ENCODE data around the gene PTPRCAP.

The PTPRCAP gene

DNA sequence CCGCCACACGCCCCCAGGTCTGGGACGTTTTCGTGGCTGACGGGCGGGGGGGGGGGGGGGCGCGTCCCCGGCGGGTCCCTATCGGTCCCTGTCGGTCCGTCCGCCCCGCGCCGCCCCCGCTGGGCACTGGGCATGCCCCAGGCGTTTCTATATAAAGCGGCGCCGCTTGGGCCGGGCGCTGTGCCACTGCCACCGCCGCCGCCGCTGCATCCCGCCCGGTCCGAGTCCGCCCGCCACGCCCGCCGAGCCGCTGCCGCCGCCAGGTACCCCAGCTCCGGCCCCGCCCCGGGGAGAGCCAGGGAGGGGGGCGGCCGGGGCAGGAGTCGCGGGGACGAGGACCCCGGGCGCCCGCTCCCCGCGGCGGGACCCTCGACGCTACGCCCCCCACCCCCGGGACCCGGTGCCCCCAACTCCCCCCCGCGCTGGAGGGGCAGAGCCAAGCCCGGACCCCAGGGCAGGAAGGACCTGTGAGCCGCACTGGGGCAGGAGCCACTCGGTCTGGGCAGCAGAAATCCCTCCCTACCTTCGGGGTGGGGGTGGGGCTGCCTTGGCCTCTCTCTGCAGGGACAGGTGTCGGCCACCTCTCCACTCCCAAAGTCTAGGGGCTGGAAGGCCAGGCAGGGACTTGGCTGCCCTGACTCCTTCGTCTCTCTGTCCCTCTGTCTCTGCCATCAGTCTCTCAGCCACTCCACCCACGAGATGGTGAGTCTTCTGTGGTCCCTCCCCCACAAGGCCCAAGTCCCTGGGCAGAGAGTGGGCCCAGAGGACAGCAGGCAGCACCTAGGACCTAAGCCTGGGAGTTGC is 21.8 kb downstream of the PTPRCAP start, which contains the start of gene CARNS1:
Gene CARNS1 (plus strand): TSS at position 178 of the 804 bp plus-strand sequence. CDS start 522 bp downstream, at position 700.
- peaks cover 88% of the 10 kb centered on the region for H3K4me1 ChIP-seq (ENCODE audit: control insufficient read depth, insufficient read depth, low read length, poor library complexity, severe bottlenecking)
- peak within 1 kb of the TSS; percentile 78 for H3K27ac ChIP-seq (ENCODE audit: insufficient read depth, low read length, poor library complexity, severe bottlenecking)
- peak within 1 kb of the TSS; percentile 26 for H3K4me3 ChIP-seq (ENCODE audit: insufficient read depth, low read depth, low read length, poor library complexity, severe bottlenecking)
- no peaks in the 10 kb centered on the region for H3K36me3 ChIP-seq (ENCODE audit: control insufficient read depth, insufficient read depth, low read length)
- no peak for DNase-seq
- H3K27me3 ChIP-seq (replicated peaks; ENCODE audit: control insufficient read depth, insufficient read depth, low read length, poor library complexity, severe bottlenecking), result no peaks in the 10 kb centered on the region
- H3K9me3 ChIP-seq (ENCODE audit: control insufficient read depth, low read length), result no peaks in the 10 kb centered on the region

DNA sequence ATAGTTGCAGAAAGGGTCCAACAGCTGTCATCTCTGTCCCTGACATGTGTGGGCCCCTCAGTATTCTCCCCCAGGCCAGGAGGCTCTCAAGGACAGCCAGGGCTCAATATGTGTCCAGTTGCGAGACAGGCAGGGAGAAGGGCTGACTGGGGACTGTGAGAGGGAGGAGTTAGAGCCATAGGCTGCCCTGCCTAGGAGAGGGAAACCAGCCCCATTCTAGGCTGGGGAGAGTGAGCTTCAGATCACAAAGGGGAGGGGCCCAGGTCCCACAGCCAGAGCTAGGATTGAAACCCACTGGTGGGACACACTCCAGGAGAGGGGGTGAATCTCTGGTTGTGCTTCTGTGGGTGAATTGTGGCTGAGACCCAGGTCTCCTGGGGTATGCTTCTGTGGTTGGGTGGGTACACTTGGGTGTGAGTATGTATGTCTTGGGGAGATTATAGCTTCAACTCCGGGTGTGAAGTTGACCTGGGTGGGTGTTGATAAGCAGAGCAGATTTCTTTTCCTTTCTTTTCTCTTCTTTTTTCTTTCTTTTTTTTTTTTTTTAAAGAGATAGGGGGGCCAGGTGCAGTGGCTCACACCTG is 24.1 kb downstream of the PTPRCAP start:
- Histone ChIP-seq H3K27me3 (replicated peaks; ENCODE audit: control insufficient read depth, insufficient read depth, low read length, poor library complexity, severe bottlenecking) (no peaks in the 10 kb centered on the region), H3K4me1 (ENCODE audit: control insufficient read depth, insufficient read depth, low read length, poor library complexity, severe bottlenecking) (peaks cover 90% of the 10 kb centered on the region), H3K36me3 (ENCODE audit: control insufficient read depth, insufficient read depth, low read length) (no peaks in the 10 kb centered on the region), H3K4me3 (ENCODE audit: insufficient read depth, low read depth, low read length, poor library complexity, severe bottlenecking) (no peak overlapping the region), H3K9me3 (ENCODE audit: control insufficient read depth, low read length) (no peaks in the 10 kb centered on the region), H3K27ac (ENCODE audit: insufficient read depth, low read length, poor library complexity, severe bottlenecking) (no peak overlapping the region)
- DNase-seq, result no peak

DNA sequence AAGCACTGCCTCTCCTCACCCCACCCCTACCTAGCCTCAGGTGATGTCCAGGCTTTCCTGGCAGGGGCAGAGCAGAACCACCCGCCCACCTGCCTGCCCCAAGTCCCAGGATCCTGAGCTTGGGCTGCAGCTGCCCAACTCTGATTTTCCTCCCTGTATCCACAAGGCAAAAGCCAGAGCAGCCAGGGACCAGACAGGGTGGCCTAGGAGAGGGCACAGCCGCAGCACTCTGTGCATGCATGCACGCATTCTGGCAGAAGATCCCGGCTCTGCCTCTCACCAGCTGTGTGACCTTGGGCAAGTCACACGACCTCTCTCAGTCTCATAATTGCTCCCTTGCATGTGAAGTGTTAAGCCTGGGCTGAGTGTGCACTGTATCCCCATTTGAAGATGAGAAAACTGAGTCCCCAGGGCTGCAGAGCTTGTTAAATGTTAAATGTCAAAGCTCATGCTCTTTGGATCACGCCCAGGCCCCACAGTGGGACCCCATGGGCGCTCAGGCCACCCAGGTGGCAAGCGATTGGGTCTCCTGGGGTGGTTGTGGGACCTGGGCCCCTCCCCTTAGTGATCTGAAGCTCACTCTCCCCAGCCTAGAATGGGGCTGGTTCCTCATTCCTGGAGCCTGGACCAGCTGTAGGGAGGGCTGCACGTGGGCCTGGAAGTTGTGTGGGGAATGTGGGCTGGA is 24.8 kb downstream of the PTPRCAP start:
- no peaks in the 10 kb centered on the region for H3K36me3 ChIP-seq (ENCODE audit: control insufficient read depth, insufficient read depth, low read length)
- no peak overlapping the region for H3K27ac ChIP-seq (ENCODE audit: insufficient read depth, low read length, poor library complexity, severe bottlenecking)
- DNase-seq, result no peak
- H3K9me3 ChIP-seq (ENCODE audit: control insufficient read depth, low read length), result no peaks in the 10 kb centered on the region
- no peak overlapping the region for H3K4me3 ChIP-seq (ENCODE audit: insufficient read depth, low read depth, low read length, poor library complexity, severe bottlenecking)
- peaks cover 90% of the 10 kb centered on the region for H3K4me1 ChIP-seq (ENCODE audit: control insufficient read depth, insufficient read depth, low read length, poor library complexity, severe bottlenecking)
- H3K27me3 ChIP-seq (replicated peaks; ENCODE audit: control insufficient read depth, insufficient read depth, low read length, poor library complexity, severe bottlenecking), result no peaks in the 10 kb centered on the region

DNA sequence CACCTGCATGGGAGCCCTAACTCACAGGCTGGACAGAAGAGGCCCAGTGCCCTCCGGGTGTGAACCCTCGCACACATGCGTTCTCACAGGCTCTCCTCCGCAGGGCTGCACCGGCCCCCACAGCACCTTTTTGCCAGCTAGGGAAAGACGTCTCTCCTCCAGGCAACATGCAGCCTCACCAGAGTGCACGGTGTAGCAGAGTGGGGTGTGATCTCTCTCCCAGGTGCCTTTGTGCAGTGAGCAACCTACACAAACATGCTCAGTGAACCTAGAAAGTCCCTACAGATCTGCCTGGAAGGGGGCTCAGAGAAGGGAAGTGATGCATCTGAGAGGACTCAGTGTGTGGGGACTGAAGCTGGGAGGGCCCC is 25.7 kb downstream of the PTPRCAP start:
- DNase-seq, result no peak
- peaks cover 90% of the 10 kb centered on the region for H3K4me1 ChIP-seq (ENCODE audit: control insufficient read depth, insufficient read depth, low read length, poor library complexity, severe bottlenecking)
- H3K36me3 ChIP-seq (ENCODE audit: control insufficient read depth, insufficient read depth, low read length), result peaks cover 6% of the 10 kb centered on the region
- H3K9me3 ChIP-seq (ENCODE audit: control insufficient read depth, low read length), result no peaks in the 10 kb centered on the region
- H3K4me3 ChIP-seq (ENCODE audit: insufficient read depth, low read depth, low read length, poor library complexity, severe bottlenecking), result no peak overlapping the region
- no peak overlapping the region for H3K27ac ChIP-seq (ENCODE audit: insufficient read depth, low read length, poor library complexity, severe bottlenecking)
- H3K27me3 ChIP-seq (replicated peaks; ENCODE audit: control insufficient read depth, insufficient read depth, low read length, poor library complexity, severe bottlenecking), result no peaks in the 10 kb centered on the region

DNA sequence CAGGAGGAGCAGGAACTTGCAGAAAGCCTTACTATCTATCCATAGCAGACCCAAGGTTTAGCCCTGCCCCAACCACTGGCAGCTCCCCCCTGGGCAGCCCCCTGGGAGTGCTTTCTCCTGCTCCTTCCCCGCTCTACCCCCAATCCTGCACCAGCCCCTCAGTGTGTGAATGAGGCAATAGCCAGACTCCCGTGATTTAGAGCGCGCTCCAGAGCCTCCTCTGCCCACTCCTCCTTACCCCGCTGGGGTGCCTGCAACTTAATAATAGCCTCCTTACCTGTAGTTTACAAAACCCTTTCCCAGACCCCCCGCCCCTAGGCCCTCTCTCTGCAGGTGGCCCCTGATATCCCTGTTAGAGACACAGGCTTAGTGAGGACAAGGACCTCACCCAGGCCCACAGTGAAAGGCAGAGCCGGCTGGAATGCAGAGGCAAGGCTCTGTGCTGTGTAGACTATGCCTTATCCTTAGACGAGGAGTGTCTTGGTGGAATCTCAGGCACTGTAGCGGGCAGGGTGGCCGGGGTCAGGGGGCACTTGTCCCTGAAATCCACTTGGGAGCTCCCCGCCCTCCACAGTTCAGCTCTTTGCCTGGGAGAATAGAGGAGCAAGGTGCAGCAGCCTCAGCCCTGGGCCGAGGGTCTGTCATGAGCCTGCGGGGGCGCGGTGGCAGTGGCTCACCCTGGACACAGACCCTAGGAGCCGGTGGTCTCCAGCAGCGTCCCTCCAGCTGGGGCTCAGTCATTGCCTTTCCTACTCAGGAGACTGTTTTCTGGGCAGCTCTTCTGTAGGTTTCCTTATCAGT is 26.3 kb downstream of the PTPRCAP start:
- DNase-seq, result no peak
- H3K4me1 ChIP-seq (ENCODE audit: control insufficient read depth, insufficient read depth, low read length, poor library complexity, severe bottlenecking), result peaks cover 90% of the 10 kb centered on the region
- H3K27me3 ChIP-seq (replicated peaks; ENCODE audit: control insufficient read depth, insufficient read depth, low read length, poor library complexity, severe bottlenecking), result no peaks in the 10 kb centered on the region
- peak overlapping the region; percentile 85 for H3K27ac ChIP-seq (ENCODE audit: insufficient read depth, low read length, poor library complexity, severe bottlenecking)
- no peaks in the 10 kb centered on the region for H3K9me3 ChIP-seq (ENCODE audit: control insufficient read depth, low read length)
- no peak overlapping the region for H3K4me3 ChIP-seq (ENCODE audit: insufficient read depth, low read depth, low read length, poor library complexity, severe bottlenecking)
- peaks cover 9% of the 10 kb centered on the region for H3K36me3 ChIP-seq (ENCODE audit: control insufficient read depth, insufficient read depth, low read length)

DNA sequence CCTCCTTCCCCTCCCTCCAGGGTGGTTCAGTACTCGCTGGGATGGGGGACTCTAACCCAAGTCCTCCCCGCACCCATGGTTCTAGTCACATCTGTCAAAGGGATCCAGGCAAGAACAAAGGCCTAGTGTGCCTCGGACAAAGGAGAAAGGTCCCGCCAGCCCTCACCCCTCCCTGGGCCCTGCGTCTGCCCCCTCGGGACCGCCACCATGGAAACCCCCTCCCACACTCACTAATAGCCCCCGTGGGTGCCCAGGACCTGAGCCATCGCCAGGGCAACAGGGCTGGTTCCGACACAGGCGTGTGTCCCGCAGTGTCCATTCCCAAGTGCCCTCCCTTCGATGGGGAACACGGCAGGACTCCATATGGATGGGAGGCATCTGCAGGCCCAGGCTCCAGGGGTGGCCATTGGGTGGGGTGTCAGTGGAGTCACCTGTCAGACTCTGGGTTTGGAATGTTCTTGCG is 27.1 kb downstream of the PTPRCAP start:
- no peak for DNase-seq
- Histone ChIP-seq H3K27ac (ENCODE audit: insufficient read depth, low read length, poor library complexity, severe bottlenecking) (peak overlapping the region; percentile 85), H3K4me3 (ENCODE audit: insufficient read depth, low read depth, low read length, poor library complexity, severe bottlenecking) (peak overlapping the region; percentile 53), H3K4me1 (ENCODE audit: control insufficient read depth, insufficient read depth, low read length, poor library complexity, severe bottlenecking) (peaks cover 93% of the 10 kb centered on the region), H3K27me3 (replicated peaks; ENCODE audit: control insufficient read depth, insufficient read depth, low read length, poor library complexity, severe bottlenecking) (no peaks in the 10 kb centered on the region), H3K36me3 (ENCODE audit: control insufficient read depth, insufficient read depth, low read length) (peaks cover 17% of the 10 kb centered on the region), H3K9me3 (ENCODE audit: control insufficient read depth, low read length) (no peaks in the 10 kb centered on the region)

DNA sequence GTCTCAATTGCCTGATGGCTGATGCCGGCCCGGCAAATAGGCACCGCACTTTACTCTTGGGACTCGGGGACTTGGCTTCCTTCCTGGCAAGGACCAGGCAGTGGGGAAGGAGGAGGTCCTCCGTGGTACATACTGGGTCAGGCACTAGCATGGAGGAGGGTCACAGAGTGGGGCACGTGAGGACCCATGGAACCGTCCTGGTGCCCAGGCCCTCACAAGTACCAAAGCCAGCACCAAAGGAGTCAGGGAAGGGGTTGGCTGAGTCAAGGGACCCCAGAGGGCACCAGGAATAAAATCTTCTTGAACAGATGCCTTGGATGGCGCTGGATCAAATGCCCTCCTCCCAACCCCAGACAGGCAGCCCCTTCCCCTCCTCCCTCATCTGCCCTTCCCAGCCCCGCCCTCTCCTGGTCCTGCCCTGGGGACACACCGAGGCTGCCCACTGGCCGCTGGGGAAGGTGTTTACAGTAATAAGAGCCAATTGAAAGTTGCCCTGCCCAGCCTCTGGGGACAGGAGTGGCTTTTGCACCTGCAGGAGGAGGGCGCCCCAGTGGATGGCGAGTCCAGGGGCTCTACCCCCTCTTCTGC is 27.6 kb downstream of the PTPRCAP start:
- Histone ChIP-seq H3K4me1 (ENCODE audit: control insufficient read depth, insufficient read depth, low read length, poor library complexity, severe bottlenecking) (peaks cover 94% of the 10 kb centered on the region), H3K27ac (ENCODE audit: insufficient read depth, low read length, poor library complexity, severe bottlenecking) (peak overlapping the region; percentile 85), H3K9me3 (ENCODE audit: control insufficient read depth, low read length) (no peaks in the 10 kb centered on the region), H3K4me3 (ENCODE audit: insufficient read depth, low read depth, low read length, poor library complexity, severe bottlenecking) (peak overlapping the region; percentile 53), H3K27me3 (replicated peaks; ENCODE audit: control insufficient read depth, insufficient read depth, low read length, poor library complexity, severe bottlenecking) (no peaks in the 10 kb centered on the region), H3K36me3 (ENCODE audit: control insufficient read depth, insufficient read depth, low read length) (peaks cover 18% of the 10 kb centered on the region)
- DNase-seq, result no peak

DNA sequence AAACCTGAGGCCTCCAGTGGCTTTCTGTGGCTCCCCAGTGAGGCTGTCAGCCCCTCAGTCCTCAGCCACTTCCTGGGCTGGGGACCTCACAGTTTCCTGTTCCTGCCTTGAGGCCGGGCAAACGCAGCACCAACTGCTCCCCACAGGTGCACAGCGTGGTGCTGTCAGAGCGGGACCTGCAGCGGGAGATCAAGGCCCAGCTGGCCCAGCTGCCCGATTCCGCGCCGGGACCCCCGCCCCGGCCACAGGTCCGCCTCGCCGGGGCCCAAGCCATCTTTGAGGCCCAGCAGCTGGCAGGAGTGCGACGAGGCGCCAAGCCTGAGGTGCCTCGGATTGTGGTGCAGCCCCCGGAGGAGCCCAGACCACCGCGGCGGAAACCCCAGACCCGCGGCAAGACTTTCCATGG is 28.2 kb downstream of the PTPRCAP start:
- Histone ChIP-seq H3K4me1 (ENCODE audit: control insufficient read depth, insufficient read depth, low read length, poor library complexity, severe bottlenecking) (peaks cover 94% of the 10 kb centered on the region), H3K4me3 (ENCODE audit: insufficient read depth, low read depth, low read length, poor library complexity, severe bottlenecking) (peak overlapping the region; percentile 53)

DNA sequence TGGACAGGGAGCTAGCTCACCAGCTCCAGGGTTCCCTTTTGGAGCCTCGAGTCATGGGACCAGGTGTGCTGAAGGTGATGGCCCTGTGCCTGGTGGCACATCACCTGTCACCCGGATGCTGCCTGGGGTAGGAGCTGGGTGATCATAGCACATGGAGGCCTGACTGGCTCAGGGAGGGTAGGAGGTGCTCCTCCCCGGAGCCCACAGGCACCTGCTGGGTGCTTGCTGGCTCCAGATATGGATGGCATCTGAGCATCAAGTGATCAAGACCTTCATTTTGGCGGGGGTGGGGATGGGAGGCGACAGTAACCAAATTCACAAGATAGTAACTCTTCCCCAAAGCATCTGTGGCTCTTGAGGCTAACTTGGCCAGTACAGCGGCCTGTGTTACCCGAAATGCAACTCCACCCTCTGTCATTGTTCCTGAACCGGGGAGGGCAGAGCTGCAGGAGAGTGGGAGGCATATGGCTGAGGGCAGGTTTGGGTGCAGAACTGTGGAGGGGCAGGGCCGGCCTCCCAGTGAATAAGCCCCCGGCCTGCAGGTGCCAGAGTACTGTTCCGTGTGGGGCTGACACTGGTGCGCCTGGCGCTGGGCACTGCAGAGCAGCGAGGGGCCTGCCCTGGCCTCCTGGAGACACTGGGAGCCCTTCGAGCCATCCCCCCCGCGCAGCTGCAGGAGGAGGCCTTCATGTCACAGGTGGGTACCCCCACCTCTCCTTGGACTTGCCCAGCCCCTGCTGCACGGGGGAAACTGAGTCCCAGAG is 28.9 kb downstream of the PTPRCAP start:
- H3K9me3 ChIP-seq (ENCODE audit: control insufficient read depth, low read length), result no peaks in the 10 kb centered on the region
- H3K36me3 ChIP-seq (ENCODE audit: control insufficient read depth, insufficient read depth, low read length), result peaks cover 18% of the 10 kb centered on the region
- H3K4me1 ChIP-seq (ENCODE audit: control insufficient read depth, insufficient read depth, low read length, poor library complexity, severe bottlenecking), result peaks cover 92% of the 10 kb centered on the region
- no peaks in the 10 kb centered on the region for H3K27me3 ChIP-seq (replicated peaks; ENCODE audit: control insufficient read depth, insufficient read depth, low read length, poor library complexity, severe bottlenecking)
- no peak for DNase-seq
- H3K4me3 ChIP-seq (ENCODE audit: insufficient read depth, low read depth, low read length, poor library complexity, severe bottlenecking), result peak overlapping the region; percentile 53
- H3K27ac ChIP-seq (ENCODE audit: insufficient read depth, low read length, poor library complexity, severe bottlenecking), result peak overlapping the region; percentile 85

More for the DNA sequence above, 28.2 kb downstream of the PTPRCAP start:
- Histone ChIP-seq H3K27ac (ENCODE audit: insufficient read depth, low read length, poor library complexity, severe bottlenecking) (peak overlapping the region; percentile 85), H3K27me3 (replicated peaks; ENCODE audit: control insufficient read depth, insufficient read depth, low read length, poor library complexity, severe bottlenecking) (no peaks in the 10 kb centered on the region), H3K9me3 (ENCODE audit: control insufficient read depth, low read length) (no peaks in the 10 kb centered on the region), H3K36me3 (ENCODE audit: control insufficient read depth, insufficient read depth, low read length) (peaks cover 18% of the 10 kb centered on the region)
- peak; percentile 56 to 64 (median 60) for DNase-seq
